HG03159 (cell line): ENCODE results near the gene CAP1.
A peak's percentile ranks its signal among the peaks of the same experiment; 100 is the strongest.
"Not testable (repeated sequence)": the region's sequence is repeated elsewhere in the genome, so short reads cannot be mapped to it uniquely, and the experiment has no call there.

Source experiments
- ATAC-seq: cut with Tn5 transposase; IDR thresholded peaks from one replicate; pipeline ENCODE4 v1.9.1; 2021; ENCODE audit warnings: mild to moderate bottlenecking, moderate library complexity; ENCODE audit not compliant: unreplicated experiment

Gene CAP1

GRCh38 chr1:40040511-40041465 lies at the start of gene CAP1:
TSS of gene CAP1 (plus strand) at chr1:40040729. CDS start at chr1:40059347, 18,618 bp downstream.
- peak; percentile 80 for ATAC-seq

- no peak for ATAC-seq
These were observed 48.3 kb upstream of the CAP1 start for GRCh38 chr1:39992234-39992633.

GRCh38 chr1:39992888-39993287 lies 47.6 kb upstream of the CAP1 start:
- ATAC-seq: no peak

- peak; percentile 74 for ATAC-seq
These were observed 44.5 kb upstream of the CAP1 start for GRCh38 chr1:39995973-39996393.

- ATAC-seq: no peak
These were observed 44.0 kb upstream of the CAP1 start for GRCh38 chr1:39996396-39997004.

- no peak for ATAC-seq
These were observed 39.1 kb upstream of the CAP1 start for GRCh38 chr1:40001456-40001855.

GRCh38 chr1:40003156-40004093 lies 37.1 kb upstream of the CAP1 start:
- ATAC-seq: no peak

GRCh38 chr1:40004857-40005256 lies 35.7 kb upstream of the CAP1 start:
- no peak for ATAC-seq

- not testable (repeated sequence) for ATAC-seq
These were observed 33.0 kb upstream of the CAP1 start for GRCh38 chr1:40007481-40008034.

- ATAC-seq: no peak
These were observed 29.3 kb upstream of the CAP1 start for GRCh38 chr1:40011198-40011597.

- ATAC-seq: no peak
These were observed 26.2 kb upstream of the CAP1 start for GRCh38 chr1:40014253-40014706.

GRCh38 chr1:40014812-40015594 lies 25.5 kb upstream of the CAP1 start:
- ATAC-seq: no peak

- ATAC-seq: no peak
These were observed 22.5 kb upstream of the CAP1 start for GRCh38 chr1:40017951-40018575.

GRCh38 chr1:40020447-40021085 lies 20.0 kb upstream of the CAP1 start:
- ATAC-seq: no peak

GRCh38 chr1:40023379-40023944 lies 17.1 kb upstream of the CAP1 start:
- ATAC-seq: no peak

GRCh38 chr1:40024671-40025070 lies 15.9 kb upstream of the CAP1 start:
- no peak for ATAC-seq

- ATAC-seq: no peak
These were observed 12.9 kb upstream of the CAP1 start for GRCh38 chr1:40027647-40028046.

GRCh38 chr1:40029608-40030007 lies 10.9 kb upstream of the CAP1 start:
- no peak for ATAC-seq
